Activated CD4-positive, alpha-beta T cell treated with anti-CD3 and anti-CD28 coated beads, Interleukin-2, amount 10 ng/mL, durations not matched to agents 24 days and 14 days (primary cell): Measurements from ENCODE around the gene ARL8B. TPM values are rescaled to one million over a fixed set of nuclear protein-coding genes. Genes with fewer than 3 reads are reported as not detected.

Experiments used
- DNase-seq: peaks from one replicate; pipeline ENCODE4 v3.0.0; 2022
- H3K27ac Mint-ChIP-seq: one replicate; pipeline ENCODE4 v1.8.0; 2022; ENCODE audit warnings: mild to moderate bottlenecking, mixed read lengths
- H3K27me3 Mint-ChIP-seq: one replicate; pipeline ENCODE4 v1.8.0; 2022; ENCODE audit warnings: mixed read lengths
- H3K36me3 Mint-ChIP-seq: one replicate; pipeline ENCODE4 v1.8.0; 2022; ENCODE audit warnings: low read depth, mild to moderate bottlenecking, mixed read lengths
- H3K4me1 Mint-ChIP-seq: one replicate; pipeline ENCODE4 v1.8.0; 2021; ENCODE audit warnings: mixed read lengths
- H3K4me3 Mint-ChIP-seq: one replicate; pipeline ENCODE4 v1.8.0; 2022; ENCODE audit warnings: mild to moderate bottlenecking, moderate library complexity, mixed read lengths
- H3K9me3 Mint-ChIP-seq: one replicate; pipeline ENCODE4 v1.8.0; 2021; ENCODE audit warnings: mixed read lengths
- intact Hi-C: fragments of 100-400 bp; cut with micrococcal nuclease; formaldehyde crosslinking; loops from one replicate; pipeline ENCODE4 v1.15.1; 2023
- total RNA-seq: library from RNA; stranded (reverse); gene quantifications from 2 replicates; pipeline ENCODE4 v1.2.3, GENCODE V29; 2022

Gene ARL8B
- total RNA-seq, 1 donor from 2014 or later, result 50.4 TPM

DNA sequence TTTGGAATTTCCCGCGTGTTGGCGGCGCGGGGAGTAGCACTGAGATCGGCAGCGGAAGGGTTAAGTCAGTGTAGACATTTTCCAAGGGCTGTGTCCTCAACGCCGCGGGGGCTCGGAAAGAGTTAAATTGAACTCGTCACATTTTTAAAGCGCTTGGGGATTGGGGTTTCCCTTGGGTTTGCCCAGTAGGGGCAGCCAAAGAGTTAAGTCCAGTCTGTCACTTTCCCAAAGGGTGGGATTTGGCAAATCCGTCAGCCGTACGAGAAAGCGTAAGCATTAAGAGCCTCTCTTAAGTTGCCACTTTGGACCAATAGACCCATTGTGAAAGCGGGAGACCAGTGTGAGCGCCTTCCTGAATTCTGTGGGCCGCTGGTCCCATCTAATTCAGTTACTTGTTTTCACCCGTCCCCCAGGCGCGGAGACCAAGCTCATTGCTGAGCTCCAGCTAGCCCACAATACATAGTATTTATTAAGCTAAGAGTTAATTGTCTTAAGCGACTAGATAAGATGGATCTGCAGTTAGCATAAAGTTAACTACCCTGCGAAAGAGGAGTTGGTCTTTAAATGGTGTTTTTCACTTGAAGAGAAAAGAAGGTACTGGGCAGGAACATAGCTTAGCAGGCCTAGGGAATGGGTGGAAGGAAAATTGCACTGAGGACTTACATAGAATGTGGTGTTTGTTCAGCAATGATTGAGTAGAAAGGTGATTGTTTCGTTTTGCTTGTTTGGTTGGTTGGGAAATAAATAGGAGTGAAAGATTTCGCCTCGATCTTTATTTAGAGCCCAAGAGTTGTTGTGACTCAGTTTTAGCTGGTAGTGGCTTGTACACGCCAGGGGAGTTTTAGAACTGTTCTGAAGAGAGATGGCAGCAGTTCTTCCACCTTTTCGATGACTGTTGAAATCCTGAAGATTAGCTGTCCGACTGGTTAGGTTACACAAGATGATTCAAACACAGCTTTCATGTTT lies 932 bp downstream of the ARL8B start:
- peaks cover 14% of the 10 kb centered on the region for H3K36me3 Mint-ChIP-seq
- intact Hi-C loops, result loop anchor here (1.0 to 10.0 kb wide), 9 partner anchors 39 to 820 kb away; partner anchors contain the start of genes BHLHE40, EDEM1, ITPR1 and SETMAR
- DNase-seq, result peak; percentile 79

DNA sequence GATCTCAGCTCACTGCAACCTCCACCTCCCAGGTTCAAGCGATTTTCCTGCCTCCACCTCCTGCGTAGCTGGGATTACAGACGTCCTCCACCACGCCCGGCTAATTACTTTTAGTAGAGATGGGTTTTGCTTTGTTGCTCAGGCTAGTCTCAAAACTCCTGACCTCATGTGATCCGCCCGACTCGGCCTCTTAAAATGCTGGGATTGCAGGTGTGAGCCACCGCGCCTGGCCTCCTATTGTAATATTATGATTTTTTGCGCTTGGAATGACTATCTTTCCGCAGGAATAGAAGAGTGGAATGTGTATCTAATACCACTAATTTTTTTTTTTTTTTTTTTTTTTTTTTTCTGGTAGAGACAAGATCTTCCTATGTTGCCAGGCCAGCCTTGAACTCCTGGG lies 1.8 kb downstream of the ARL8B start:
- DNase-seq, result no peak
- Mint-ChIP-seq H3K36me3 (peaks cover 14% of the 10 kb centered on the region), H3K9me3 (no peaks in the 10 kb centered on the region), H3K4me3 (peak overlapping the region; percentile 63), H3K27ac (peak overlapping the region; percentile 71), H3K4me1 (peaks cover 26% of the 10 kb centered on the region), H3K27me3 (no peaks in the 10 kb centered on the region)
- intact Hi-C loops, result loop anchor here (2.0 to 10.0 kb wide), 6 partner anchors 38 to 631 kb away; partner anchors contain the start of genes BHLHE40 and ITPR1

More for the DNA sequence above, 932 bp downstream of the ARL8B start:
- Mint-ChIP-seq H3K27ac (peak overlapping the region; percentile 96), H3K4me1 (peaks cover 26% of the 10 kb centered on the region), H3K9me3 (no peaks in the 10 kb centered on the region), H3K27me3 (no peaks in the 10 kb centered on the region), H3K4me3 (peak overlapping the region; percentile 85)

DNA sequence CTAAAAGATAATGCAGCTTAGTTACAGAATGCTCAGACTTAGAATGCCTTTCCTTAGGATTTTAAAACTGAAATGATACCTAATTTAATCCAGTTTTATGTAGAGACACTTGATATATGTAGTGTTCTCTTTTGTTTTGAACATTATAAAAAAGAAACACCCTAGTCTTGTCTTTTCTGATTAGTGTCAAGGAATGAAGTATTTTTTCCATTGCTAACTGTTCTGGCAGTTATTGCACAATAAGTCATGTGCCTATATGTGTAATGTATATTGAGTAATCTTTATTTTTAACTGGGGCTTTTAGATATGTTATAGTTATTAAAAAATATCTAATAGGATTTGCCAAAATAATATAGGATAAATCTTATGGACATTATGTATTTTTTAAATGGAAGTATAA lies 4.5 kb downstream of the ARL8B start:
- Mint-ChIP-seq H3K9me3 (no peaks in the 10 kb centered on the region), H3K36me3 (peaks cover 24% of the 10 kb centered on the region), H3K27ac (peak overlapping the region; percentile 34), H3K4me1 (peaks cover 27% of the 10 kb centered on the region), H3K27me3 (no peaks in the 10 kb centered on the region), H3K4me3 (no peak overlapping the region)
- intact Hi-C loops, result loop anchor here (10.0 kb wide), 1 partner anchor 292 kb away; no protein-coding TSS in a partner anchor
- no peak for DNase-seq

DNA sequence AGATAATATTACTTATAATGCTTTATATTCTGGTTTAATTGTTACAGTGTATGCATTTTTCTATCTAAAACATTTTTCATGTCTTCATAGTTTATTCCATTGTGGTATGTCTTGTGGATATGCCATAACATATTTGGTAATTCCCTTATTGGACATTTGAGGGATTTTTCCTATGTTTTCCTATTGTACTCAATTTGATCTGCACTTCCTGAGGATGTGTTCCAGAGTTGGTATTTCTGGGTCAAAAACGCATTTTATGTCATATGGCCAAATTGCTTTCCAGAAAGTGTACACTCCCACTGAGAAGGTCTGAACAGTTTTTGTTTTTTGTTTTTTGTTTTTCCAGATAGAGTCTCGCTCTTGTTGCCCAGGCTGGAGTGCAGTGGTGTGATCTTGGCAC lies 6.8 kb downstream of the ARL8B start:
- Mint-ChIP-seq H3K4me1 (peaks cover 28% of the 10 kb centered on the region), H3K36me3 (peaks cover 20% of the 10 kb centered on the region), H3K27ac (no peak overlapping the region), H3K27me3 (no peaks in the 10 kb centered on the region), H3K4me3 (no peak overlapping the region), H3K9me3 (no peaks in the 10 kb centered on the region)
- intact Hi-C loops, result loop anchor here (10.0 kb wide), 1 partner anchor 294 kb away; no protein-coding TSS in a partner anchor
- DNase-seq, result no peak

DNA sequence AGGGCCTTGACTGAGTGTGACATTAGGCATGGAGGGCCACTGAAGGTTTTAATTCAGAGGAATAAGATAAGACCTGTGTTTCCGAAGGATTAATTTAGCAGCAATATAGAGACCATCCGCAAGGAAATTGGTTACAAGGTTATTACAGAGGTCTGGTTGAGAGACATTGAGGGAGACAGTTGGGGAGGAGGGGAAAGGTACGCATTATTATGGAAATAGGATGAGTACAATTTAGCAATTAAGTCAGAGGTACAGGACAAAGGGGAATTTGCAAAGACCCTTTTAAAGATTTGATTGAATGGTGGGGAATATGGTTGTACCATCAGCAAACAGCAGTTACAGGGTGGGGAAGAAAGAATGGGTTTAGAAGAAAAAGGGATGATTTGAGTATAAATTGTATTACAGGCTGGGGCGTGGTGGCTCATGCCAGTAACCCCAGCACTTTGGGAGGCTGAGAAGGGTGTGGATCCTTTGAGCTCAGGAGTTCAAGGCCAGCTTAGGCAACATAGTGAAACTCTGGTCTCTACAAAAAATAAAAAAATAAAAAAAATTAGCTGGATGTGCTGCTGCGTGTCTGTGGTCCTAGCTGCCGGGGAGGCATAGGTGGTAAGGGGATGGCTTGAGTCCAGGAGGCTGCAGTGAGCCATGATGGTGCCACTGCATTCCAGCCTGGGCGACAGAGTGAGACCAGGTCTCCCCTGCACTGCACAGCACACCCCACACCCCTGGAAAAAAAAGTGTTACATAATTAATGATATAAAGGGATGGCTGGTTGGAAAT lies 11.3 kb downstream of the ARL8B start:
- intact Hi-C loops, result no loop called here
- peaks cover 30% of the 10 kb centered on the region for H3K4me1 Mint-ChIP-seq

DNA sequence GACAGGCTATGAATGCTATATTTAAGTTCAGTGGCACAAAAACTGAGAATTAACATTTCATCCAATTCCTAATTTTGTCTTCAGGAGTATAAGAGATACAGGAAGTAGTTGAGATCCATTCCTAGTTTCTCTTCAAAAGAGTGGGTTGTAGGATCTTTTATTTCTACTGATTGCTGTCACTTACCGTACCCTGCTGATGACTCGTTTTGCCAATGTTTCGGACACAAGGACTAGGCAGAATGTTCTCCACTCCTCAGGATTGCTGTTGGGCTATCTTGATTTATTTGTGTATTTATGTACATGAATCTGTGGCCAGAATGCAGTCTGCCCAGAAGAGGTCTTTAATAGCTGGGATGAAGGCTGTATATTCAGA lies 11.9 kb downstream of the ARL8B start:
- DNase-seq, result no peak
- Mint-ChIP-seq H3K4me3 (no peak overlapping the region), H3K27me3 (no peaks in the 10 kb centered on the region), H3K36me3 (peaks cover 13% of the 10 kb centered on the region), H3K4me1 (peaks cover 30% of the 10 kb centered on the region), H3K9me3 (no peaks in the 10 kb centered on the region), H3K27ac (no peak overlapping the region)
- intact Hi-C loops, result no loop called here

More for the DNA sequence above, 11.3 kb downstream of the ARL8B start:
- Mint-ChIP-seq H3K27ac (no peak overlapping the region), H3K9me3 (no peaks in the 10 kb centered on the region), H3K36me3 (peaks cover 13% of the 10 kb centered on the region), H3K27me3 (no peaks in the 10 kb centered on the region), H3K4me3 (no peak overlapping the region)
- DNase-seq, result no peak

DNA sequence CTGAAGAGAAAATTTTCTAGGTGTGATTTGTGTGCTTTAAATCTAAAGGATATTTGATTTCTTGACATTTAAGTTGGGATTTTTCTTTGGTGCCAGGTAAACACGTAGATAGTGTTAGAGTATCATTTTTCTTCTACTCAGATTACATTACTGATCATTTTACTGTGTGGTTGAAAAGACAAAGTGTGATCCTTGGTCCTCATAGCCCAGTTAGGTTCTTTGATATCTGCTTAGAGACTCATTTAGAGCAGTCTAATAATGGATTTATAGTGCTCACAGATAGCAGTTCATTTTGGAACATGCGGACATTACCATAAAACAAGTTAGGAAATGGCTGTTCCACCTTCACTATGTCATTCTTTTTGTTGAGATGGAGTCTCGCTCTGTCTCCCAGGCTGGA lies 12.4 kb downstream of the ARL8B start:
- no peak for DNase-seq
- H3K9me3 Mint-ChIP-seq, result no peaks in the 10 kb centered on the region
- intact Hi-C loops, result no loop called here
- no peak overlapping the region for H3K4me3 Mint-ChIP-seq
- H3K27ac Mint-ChIP-seq, result no peak overlapping the region
- H3K36me3 Mint-ChIP-seq, result peaks cover 13% of the 10 kb centered on the region
- no peaks in the 10 kb centered on the region for H3K27me3 Mint-ChIP-seq
- peaks cover 28% of the 10 kb centered on the region for H3K4me1 Mint-ChIP-seq

DNA sequence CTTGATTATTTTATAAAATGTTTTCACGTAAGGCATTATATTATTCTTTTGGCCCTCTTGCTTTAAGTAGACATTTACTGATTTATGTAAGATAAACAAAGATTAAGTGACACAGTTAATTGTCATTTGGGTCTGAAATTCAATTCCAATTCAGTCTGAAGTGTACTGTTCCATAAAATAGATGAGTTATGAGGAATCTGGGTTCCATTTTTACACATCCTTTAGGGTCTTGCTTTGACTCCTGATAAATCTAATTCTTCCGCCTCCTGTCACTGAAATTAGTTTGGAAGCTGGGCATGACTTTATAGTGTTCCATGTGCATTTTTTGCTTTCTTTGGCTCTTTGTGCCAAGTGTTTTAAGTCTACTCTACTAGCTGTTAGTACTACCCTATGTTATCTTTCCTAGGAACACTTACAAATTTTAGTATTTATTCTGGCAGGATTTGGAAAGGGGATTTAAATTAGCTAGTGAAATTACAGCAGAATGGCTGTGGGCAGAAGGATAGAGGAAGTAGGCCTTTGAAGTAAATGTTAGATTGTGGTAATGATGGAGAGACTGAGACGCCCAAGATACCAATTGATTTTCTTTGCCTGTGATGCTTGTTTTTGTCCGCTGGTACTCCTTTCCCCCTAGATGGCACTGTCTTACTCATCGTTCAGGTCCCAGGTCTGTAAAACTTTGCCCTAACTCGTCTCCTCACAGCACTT lies 14.3 kb downstream of the ARL8B start:
- DNase-seq, result peak; percentile 77

DNA sequence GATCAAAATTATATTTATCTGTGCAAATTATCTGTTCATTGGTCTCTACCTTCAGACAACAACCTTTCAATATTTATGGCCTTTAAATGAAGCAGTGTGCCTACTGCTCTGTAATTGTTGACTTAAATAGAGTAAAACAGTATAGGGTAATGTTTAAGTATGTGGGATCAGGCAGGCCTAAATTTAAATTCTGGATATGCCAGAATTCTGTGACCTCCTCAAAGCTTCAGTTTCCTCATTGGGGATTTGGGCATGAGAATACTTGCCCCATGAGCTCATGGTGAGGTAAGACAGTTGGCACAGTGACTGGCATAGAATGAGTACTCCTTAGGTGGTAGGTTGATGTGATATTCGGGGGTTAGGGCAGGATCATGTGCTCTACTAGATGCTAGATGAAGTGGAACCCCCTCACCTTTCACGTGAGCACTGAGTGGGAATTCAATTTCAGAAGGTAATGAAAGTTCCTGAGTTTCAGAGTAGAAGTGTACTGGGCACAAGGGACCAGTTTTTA lies 14.9 kb downstream of the ARL8B start:
- Mint-ChIP-seq H3K36me3 (peaks cover 13% of the 10 kb centered on the region), H3K4me1 (peaks cover 36% of the 10 kb centered on the region), H3K27ac (peak overlapping the region; percentile 19), H3K27me3 (no peaks in the 10 kb centered on the region), H3K4me3 (no peak overlapping the region), H3K9me3 (no peaks in the 10 kb centered on the region)
- no peak for DNase-seq
- intact Hi-C loops, result loop anchor here (1.0 kb wide), 1 partner anchor 60 kb away; no protein-coding TSS in a partner anchor

More for the DNA sequence above, 14.3 kb downstream of the ARL8B start:
- Mint-ChIP-seq H3K4me3 (no peak overlapping the region), H3K9me3 (no peaks in the 10 kb centered on the region), H3K27me3 (no peaks in the 10 kb centered on the region), H3K4me1 (peaks cover 36% of the 10 kb centered on the region), H3K27ac (peak overlapping the region; percentile 19), H3K36me3 (peaks cover 8% of the 10 kb centered on the region)
- intact Hi-C loops, result loop anchor here (1.0 kb wide), 1 partner anchor 61 kb away; no protein-coding TSS in a partner anchor

DNA sequence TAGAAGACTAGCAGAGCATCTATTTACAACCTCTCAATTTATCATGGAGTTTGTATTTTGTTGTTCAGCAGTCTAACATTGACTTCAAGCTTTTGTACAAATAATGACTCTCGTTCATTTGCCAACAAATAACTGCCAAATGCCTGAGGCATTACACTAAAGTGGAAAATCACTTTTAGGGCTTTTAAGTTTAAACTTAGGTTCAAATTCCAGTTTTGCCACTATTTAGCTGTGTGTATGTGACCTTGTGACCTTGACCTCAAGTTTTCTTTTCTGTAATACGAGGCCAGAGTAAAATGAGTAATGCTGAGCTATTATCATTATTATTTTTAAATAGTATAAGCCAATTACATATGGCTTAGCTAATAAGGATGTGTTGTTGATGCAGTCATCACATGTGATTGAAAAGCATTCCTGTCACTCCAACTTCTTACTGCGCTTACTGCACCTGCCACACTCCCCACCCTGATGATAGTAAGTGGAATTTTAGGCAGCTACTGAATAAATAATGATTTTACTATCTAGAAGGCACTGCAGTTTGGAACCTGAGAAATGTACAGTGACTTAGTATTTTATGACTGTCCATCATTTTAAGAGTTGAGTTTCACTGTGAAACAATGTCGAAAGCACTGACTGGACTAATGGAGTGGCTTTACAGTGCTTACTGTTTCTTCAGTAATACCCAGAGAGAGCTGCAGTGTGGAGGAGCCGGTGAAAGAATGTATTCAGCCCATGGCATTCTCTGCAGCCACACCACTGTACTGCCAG lies 16.3 kb downstream of the ARL8B start:
- no peak for DNase-seq
- peaks cover 3% of the 10 kb centered on the region for H3K9me3 Mint-ChIP-seq
- intact Hi-C loops, result no loop called here
- H3K36me3 Mint-ChIP-seq, result peaks cover 20% of the 10 kb centered on the region
- peaks cover 26% of the 10 kb centered on the region for H3K4me1 Mint-ChIP-seq
- no peak overlapping the region for H3K4me3 Mint-ChIP-seq
- peak overlapping the region; percentile 69 for H3K27ac Mint-ChIP-seq
- no peaks in the 10 kb centered on the region for H3K27me3 Mint-ChIP-seq

DNA sequence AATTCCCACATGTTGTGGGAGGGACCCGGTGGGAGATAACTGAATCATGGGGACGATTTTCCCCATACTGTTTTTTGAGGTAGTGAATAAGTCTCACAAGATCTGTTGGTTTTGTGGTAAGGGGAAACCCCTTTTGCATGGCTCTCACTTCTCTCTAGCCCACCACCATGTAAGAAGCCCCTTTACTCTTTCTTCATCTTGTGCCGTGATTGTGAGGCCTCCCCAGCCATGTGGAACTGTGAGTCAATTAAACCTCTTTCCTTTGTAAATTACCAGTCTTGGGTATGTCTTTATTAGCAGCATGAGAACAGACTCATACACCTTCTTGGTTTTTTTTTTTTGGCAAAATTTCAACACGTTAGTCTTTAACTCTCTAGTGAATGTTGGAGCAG lies 18.1 kb downstream of the ARL8B start:
- intact Hi-C loops, result no loop called here
- peaks cover 37% of the 10 kb centered on the region for H3K36me3 Mint-ChIP-seq
- DNase-seq, result no peak
- no peak overlapping the region for H3K4me3 Mint-ChIP-seq
- H3K27me3 Mint-ChIP-seq, result no peaks in the 10 kb centered on the region
- peaks cover 23% of the 10 kb centered on the region for H3K4me1 Mint-ChIP-seq
- peaks cover 9% of the 10 kb centered on the region for H3K9me3 Mint-ChIP-seq
- no peak overlapping the region for H3K27ac Mint-ChIP-seq

DNA sequence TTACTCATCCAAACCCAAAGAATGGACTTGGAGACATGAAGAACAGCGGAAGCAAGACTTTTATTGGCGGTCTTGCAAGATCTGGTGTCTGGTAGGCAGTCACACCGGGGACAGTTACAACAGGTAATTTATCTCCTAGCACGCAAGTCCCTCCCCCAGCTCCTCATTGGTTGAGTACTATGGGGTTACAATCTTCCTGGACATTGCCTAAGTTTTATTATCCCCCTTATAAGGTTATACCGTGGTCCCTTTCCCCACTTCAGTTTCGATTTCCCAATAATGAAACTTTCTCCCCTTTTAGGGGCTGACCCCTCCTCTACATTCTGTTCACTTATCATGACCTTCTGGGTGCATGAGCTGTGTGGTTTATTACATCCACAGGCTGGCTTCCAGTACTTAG lies 18.7 kb downstream of the ARL8B start:
- Mint-ChIP-seq H3K27me3 (no peaks in the 10 kb centered on the region), H3K4me3 (no peak overlapping the region), H3K27ac (no peak overlapping the region), H3K4me1 (peaks cover 23% of the 10 kb centered on the region), H3K9me3 (peaks cover 9% of the 10 kb centered on the region), H3K36me3 (peaks cover 43% of the 10 kb centered on the region)
- intact Hi-C loops, result no loop called here
- DNase-seq, result no peak
